B cell (primary cell): ENCODE measurements around the gene MOK.

Experiments
- CTCF ChIP-seq: fragments of 200-600 bp; IDR thresholded peaks from one replicate; pipeline ENCODE4 v1.8.0; 2022; ENCODE audit warnings: antibody characterized with exemption, mild to moderate bottlenecking
- EZH2 ChIP-seq: IDR thresholded peaks from 2 replicates; pipeline ENCODE4 v1.6.1; 2012; ENCODE audit warnings: borderline replicate concordance, low read depth, mild to moderate bottlenecking, moderate library complexity, low read length; ENCODE audit not compliant: insufficient read depth, poor library complexity, severe bottlenecking

- TF ChIP-seq EZH2 (no peak), CTCF (no peak)
Observed at GRCh38 chr14:102352213-102352612, 47.2 kb upstream of the MOK start.
